Activated CD8-positive, alpha-beta T cell treated with anti-CD3 and anti-CD28 coated beads for 36 hours (primary cell): ENCODE data around the gene SGK1. TPM values are rescaled to one million over a fixed set of nuclear protein-coding genes. Genes with fewer than 3 reads are reported as not detected.

Source experiments
- ATAC-seq: fragments of 200-7000 bp; cut with Tn5 transposase; one replicate; pipeline ENCODE4 v1.10.0; 2021; ENCODE audit warnings: mild to moderate bottlenecking, moderate library complexity
- CTCF ChIA-PET: fragments of 350-600 bp; sonication (Branson Sonifier 250); formaldehyde crosslinking; loops from one replicate; lab custom pipeline; 2021; ENCODE audit warnings: antibody characterized with exemption; lab: Charles Lee
- POLR2A ChIA-PET: fragments of 350-600 bp; sonication (Branson Sonifier 250); formaldehyde crosslinking; loops from one replicate; lab custom pipeline; 2021; ENCODE audit warnings: antibody characterized with exemption; lab: Charles Lee
- DNase-seq: peaks from one replicate; pipeline ENCODE4 v3.0.0-alpha.2; 2020
- H3K27ac Mint-ChIP-seq: one replicate; pipeline ENCODE4 v1.8.0; 2021; ENCODE audit warnings: mild to moderate bottlenecking, mixed read lengths
- H3K27me3 Mint-ChIP-seq: one replicate; pipeline ENCODE4 v1.8.0; 2021; ENCODE audit warnings: mixed read lengths
- H3K36me3 Mint-ChIP-seq: one replicate; pipeline ENCODE4 v1.8.0; 2021; ENCODE audit warnings: low read depth, mixed read lengths
- H3K4me1 Mint-ChIP-seq: one replicate; pipeline ENCODE4 v1.8.0; 2021; ENCODE audit warnings: low read depth, mixed read lengths
- H3K4me3 Mint-ChIP-seq: one replicate; pipeline ENCODE4 v1.8.0; 2021; ENCODE audit warnings: mild to moderate bottlenecking, moderate library complexity, mixed read lengths
- H3K9me3 Mint-ChIP-seq: one replicate; pipeline ENCODE4 v1.8.0; 2021; ENCODE audit warnings: mixed read lengths
- CTCF ChIP-seq: fragments of 200-600 bp; IDR thresholded peaks from one replicate; pipeline ENCODE4 v1.8.0; 2022; ENCODE audit warnings: antibody characterized with exemption, mild to moderate bottlenecking
- intact Hi-C: fragments of 100-400 bp; cut with micrococcal nuclease; formaldehyde crosslinking; loops from one replicate; pipeline ENCODE4 v1.10.0; 2022
- total RNA-seq, 2 experiments: library from RNA; stranded (reverse); gene quantifications; one replicate each; pipeline ENCODE4 v1.2.3, GENCODE V29; 2021

SGK1 gene
- total RNA-seq, 2 experiments from 2014 or later: 46.4 to 53.4 TPM

GRCh38 chr6:134267917-134268361 is 50.0 kb downstream of the SGK1 start:
- ATAC-seq (no peak), DNase-seq (no peak)
- H3K4me3 Mint-ChIP-seq: no peak overlapping the region
- H3K27ac Mint-ChIP-seq: no peak overlapping the region
- H3K9me3 Mint-ChIP-seq: peaks cover under 1% of the 10 kb centered on the region
- H3K4me1 Mint-ChIP-seq: peaks cover 12% of the 10 kb centered on the region
- H3K27me3 Mint-ChIP-seq: no peaks in the 10 kb centered on the region
- ChIA-PET POLR2A (no interaction called here), CTCF (no interaction called here)
- intact Hi-C loops: no loop called here
- H3K36me3 Mint-ChIP-seq: no peaks in the 10 kb centered on the region
- no peak for TF ChIP-seq CTCF

- intact Hi-C loops: no loop called here
- POLR2A ChIA-PET: no interaction called here
- TF ChIP-seq CTCF: no peak
- CTCF ChIA-PET: no interaction called here
- ATAC-seq (no peak), DNase-seq (no peak)
- no peak overlapping the region for H3K27ac Mint-ChIP-seq
- H3K36me3 Mint-ChIP-seq: no peaks in the 10 kb centered on the region
- no peaks in the 10 kb centered on the region for H3K9me3 Mint-ChIP-seq
- H3K27me3 Mint-ChIP-seq: no peaks in the 10 kb centered on the region
- no peak overlapping the region for H3K4me3 Mint-ChIP-seq
- H3K4me1 Mint-ChIP-seq: peaks cover 7% of the 10 kb centered on the region
Measured at GRCh38 chr6:134266776-134267175, 51.1 kb downstream of the SGK1 start.

- H3K4me1 Mint-ChIP-seq: peaks cover 2% of the 10 kb centered on the region
- H3K9me3 Mint-ChIP-seq: no peaks in the 10 kb centered on the region
- H3K27ac Mint-ChIP-seq: no peak overlapping the region
- ATAC-seq (no peak), DNase-seq (no peak)
- no peak overlapping the region for H3K4me3 Mint-ChIP-seq
- no peak for TF ChIP-seq CTCF
- H3K36me3 Mint-ChIP-seq: no peaks in the 10 kb centered on the region
- ChIA-PET CTCF (interaction anchor here (1.4 kb wide), 1 partner anchor 9 kb away, joined by 4 read pairs; no protein-coding TSS in a partner anchor), POLR2A (interaction anchor here (1.2 to 1.3 kb wide), 2 partner anchors 12 to 14 kb away, joined by 3 to 4 read pairs; no protein-coding TSS in a partner anchor)
- intact Hi-C loops: no loop called here
- H3K27me3 Mint-ChIP-seq: no peaks in the 10 kb centered on the region
Measured at GRCh38 chr6:134261766-134262165, 56.1 kb downstream of the SGK1 start.

GRCh38 chr6:134258849-134259306 is 59.0 kb downstream of the SGK1 start:
- no peak overlapping the region for H3K4me3 Mint-ChIP-seq
- ChIA-PET CTCF (interaction anchor here (0.7 to 2.4 kb wide), 2 partner anchors 10 to 500 kb away, joined by 3 to 7 read pairs; no protein-coding TSS in a partner anchor), POLR2A (no interaction called here)
- H3K36me3 Mint-ChIP-seq: no peaks in the 10 kb centered on the region
- peaks cover 6% of the 10 kb centered on the region for H3K4me1 Mint-ChIP-seq
- no peaks in the 10 kb centered on the region for H3K9me3 Mint-ChIP-seq
- H3K27ac Mint-ChIP-seq: no peak overlapping the region
- intact Hi-C loops: no loop called here
- ATAC-seq: no peak
- TF ChIP-seq CTCF: no peak
- no peaks in the 10 kb centered on the region for H3K27me3 Mint-ChIP-seq
- DNase-seq: no peak

GRCh38 chr6:134257516-134257915 is 60.4 kb downstream of the SGK1 start:
- TF ChIP-seq CTCF: no peak
- no peak overlapping the region for H3K27ac Mint-ChIP-seq
- peaks cover 6% of the 10 kb centered on the region for H3K4me1 Mint-ChIP-seq
- ChIA-PET CTCF (interaction anchor here (2.4 kb wide), 1 partner anchor 9 kb away, joined by 7 read pairs; no protein-coding TSS in a partner anchor), POLR2A (no interaction called here)
- no peaks in the 10 kb centered on the region for H3K27me3 Mint-ChIP-seq
- H3K36me3 Mint-ChIP-seq: no peaks in the 10 kb centered on the region
- intact Hi-C loops: no loop called here
- DNase-seq (no peak), ATAC-seq (no peak)
- H3K9me3 Mint-ChIP-seq: no peaks in the 10 kb centered on the region
- H3K4me3 Mint-ChIP-seq: no peak overlapping the region
